Hepatocyte (in vitro differentiated cells): Measurements from ENCODE around the gene ARMC2. TPM values are rescaled to one million over a fixed set of nuclear protein-coding genes. Genes with fewer than 3 reads are reported as not detected.
A peak's percentile ranks its signal among the peaks of the same experiment; 100 is the strongest.

ENCODE experiments used
- DNase-seq: peaks from one replicate; pipeline ENCODE4 v3.0.0-alpha.2; 2016; ENCODE audit warnings: low spot score
- H2AFZ ChIP-seq: fragments of 200-600 bp; sonication (generic); 2 replicates; pipeline ENCODE4 v1.6.0; 2016; ENCODE audit warnings: antibody characterized with exemption, mild to moderate bottlenecking
- H3K27ac ChIP-seq: fragments of 200-600 bp; sonication (generic); 2 replicates; pipeline ENCODE4 v1.5.1; 2016; ENCODE audit warnings: mild to moderate bottlenecking
- H3K27me3 ChIP-seq: fragments of 200-600 bp; sonication (generic); 2 replicates; pipeline ENCODE4 v1.6.1; 2016
- H3K36me3 ChIP-seq: fragments of 200-600 bp; sonication (generic); replicated peaks from 2 replicates; pipeline ENCODE4 v1.5.1; 2016; ENCODE audit warnings: low read depth; ENCODE audit not compliant: insufficient read depth
- H3K4me1 ChIP-seq: fragments of 200-600 bp; sonication (generic); 2 replicates; pipeline ENCODE4 v1.5.1; 2016; ENCODE audit warnings: mild to moderate bottlenecking, moderate library complexity; ENCODE audit not compliant: insufficient read depth
- H3K4me2 ChIP-seq: fragments of 200-600 bp; sonication (generic); 2 replicates; pipeline ENCODE4 v1.6.0; 2016
- H3K4me3 ChIP-seq: fragments of 200-600 bp; sonication (generic); 2 replicates; pipeline ENCODE4 v1.5.1; 2016; ENCODE audit warnings: mild to moderate bottlenecking
- H3K79me2 ChIP-seq: fragments of 200-600 bp; sonication (generic); 2 replicates; pipeline ENCODE4 v1.6.0; 2017; ENCODE audit warnings: mild to moderate bottlenecking
- H3K9me2 ChIP-seq: fragments of 200-600 bp; sonication (generic); replicated peaks from 2 replicates; pipeline ENCODE4 v1.6.0; 2017; ENCODE audit warnings: mild to moderate bottlenecking; ENCODE audit not compliant: insufficient read depth
- H3K9me3 ChIP-seq: fragments of 200-600 bp; sonication (generic); 2 replicates; pipeline ENCODE4 v1.5.1; 2016; ENCODE audit warnings: low read depth, mild to moderate bottlenecking
- H4K20me1 ChIP-seq: fragments of 200-600 bp; sonication (generic); 2 replicates; pipeline ENCODE4 v1.6.0; 2016; ENCODE audit warnings: mild to moderate bottlenecking; ENCODE audit not compliant: insufficient read depth, poor library complexity, severe bottlenecking
- CTCF ChIP-seq: fragments of 200-600 bp; sonication (generic); IDR thresholded peaks from 2 replicates; pipeline ENCODE4 v1.5.1; 2016; ENCODE audit warnings: antibody characterized with exemption, mild to moderate bottlenecking; ENCODE audit not compliant: poor library complexity
- EZH2 ChIP-seq: fragments of 200-600 bp; sonication (generic); IDR thresholded peaks from 2 replicates; pipeline ENCODE4 v1.6.1; 2016; ENCODE audit warnings: antibody characterized with exemption, mild to moderate bottlenecking, borderline replicate concordance
- EZH2phosphoT487 ChIP-seq: fragments of 200-600 bp; sonication (generic); IDR thresholded peaks from one replicate; pipeline ENCODE4 v1.6.1; 2018; ENCODE audit warnings: antibody characterized with exemption, mild to moderate bottlenecking, low read depth, moderate library complexity; ENCODE audit not compliant: unreplicated experiment, severe bottlenecking
- WGBS: methylation state at CpG from one replicate; pipeline ENCODE4 v1.1.6; 2016; ENCODE audit warnings: low lambda C conversion rate; ENCODE audit errors: missing lambda C conversion rate; 5-methylcytosine and 5-hydroxymethylcytosine counted together
- polyA plus RNA-seq: library from polyadenylated mRNA; unstranded; fragments of >200 nt; fragmentation: Nextera tagmentation; extraction: Ambion mirVana; gene quantifications from 2 replicates; pipeline ENCODE4 v1.2.1, GENCODE V29; 2016
- total RNA-seq: library from RNA; depleted of rRNA; stranded (reverse); fragments of >200 nt; gene quantifications from 2 replicates; pipeline ENCODE4 v1.2.3, GENCODE V29; 2014

ARMC2 gene
- total and polyA plus RNA-seq, 2 experiments from 2014 or later: 2.8 to 4.8 TPM

GRCh38 chr6:108942556-108943492, 94.6 kb downstream of the ARMC2 start:
- Histone ChIP-seq H2AFZ (no peak overlapping the region), H3K4me3 (no peak overlapping the region), H4K20me1 (no peaks in the 10 kb centered on the region), H3K79me2 (no peaks in the 10 kb centered on the region), H3K4me2 (no peak overlapping the region), H3K36me3 (no peaks in the 10 kb centered on the region), H3K27ac (no peak overlapping the region), H3K27me3 (no peaks in the 10 kb centered on the region), H3K9me2 (no peaks in the 10 kb centered on the region), H3K9me3 (no peaks in the 10 kb centered on the region), H3K4me1 (peaks cover 34% of the 10 kb centered on the region)
- TF ChIP-seq CTCF: no peak
- no peak for TF ChIP-seq EZH2
- no peak for TF ChIP-seq EZH2phosphoT487
- WGBS: 70% methylated on average over 9 of the region's 9 CpGs
- no peak for DNase-seq

GRCh38 chr6:108944071-108944470, 95.8 kb downstream of the ARMC2 start:
- no peaks in the 10 kb centered on the region for H3K9me2 ChIP-seq
- peaks cover 34% of the 10 kb centered on the region for H3K4me1 ChIP-seq
- peak overlapping the region; percentile 8 for H3K4me2 ChIP-seq
- no peaks in the 10 kb centered on the region for H4K20me1 ChIP-seq
- H3K36me3 ChIP-seq: no peaks in the 10 kb centered on the region
- no peak for DNase-seq
- H3K27me3 ChIP-seq: no peaks in the 10 kb centered on the region
- H3K27ac ChIP-seq: peak overlapping the region; percentile 86
- no peaks in the 10 kb centered on the region for H3K9me3 ChIP-seq
- TF ChIP-seq EZH2 (no peak), CTCF (no peak), EZH2phosphoT487 (no peak)
- no peaks in the 10 kb centered on the region for H3K79me2 ChIP-seq
- H2AFZ ChIP-seq: no peak overlapping the region
- no peak overlapping the region for H3K4me3 ChIP-seq
- WGBS: 96% methylated on average over 1 of the region's 1 CpG

GRCh38 chr6:108944707-108945680, 96.8 kb downstream of the ARMC2 start:
- H3K79me2 ChIP-seq: no peaks in the 10 kb centered on the region
- peak; percentile 42 for DNase-seq
- no peaks in the 10 kb centered on the region for H3K9me2 ChIP-seq
- WGBS: 57% methylated on average over 12 of the region's 12 CpGs
- no peaks in the 10 kb centered on the region for H3K27me3 ChIP-seq
- H3K4me1 ChIP-seq: peaks cover 34% of the 10 kb centered on the region
- TF ChIP-seq CTCF (no peak), EZH2phosphoT487 (no peak), EZH2 (no peak)
- no peaks in the 10 kb centered on the region for H3K36me3 ChIP-seq
- H3K27ac ChIP-seq: peak overlapping the region; percentile 86
- peak overlapping the region; percentile 56 for H3K4me2 ChIP-seq
- no peak overlapping the region for H2AFZ ChIP-seq
- no peaks in the 10 kb centered on the region for H3K9me3 ChIP-seq
- no peak overlapping the region for H3K4me3 ChIP-seq
- H4K20me1 ChIP-seq: no peaks in the 10 kb centered on the region
